GM21619 (cell line): Measurements from ENCODE around the gene CDHR2.
A peak's percentile ranks its signal among the peaks of the same experiment; 100 is the strongest.
"Not testable (repeated sequence)": the region's sequence is repeated elsewhere in the genome, so short reads cannot be mapped to it uniquely, and the experiment has no call there.

Experiments
- ATAC-seq: cut with Tn5 transposase; IDR thresholded peaks from one replicate; pipeline ENCODE4 v1.9.1; 2021; ENCODE audit not compliant: unreplicated experiment

Gene CDHR2

GRCh38 chr5:176568657-176569056 lies 19.5 kb downstream of the CDHR2 start:
- no peak for ATAC-seq

GRCh38 chr5:176570044-176570443 lies 20.9 kb downstream of the CDHR2 start:
- ATAC-seq, result no peak

GRCh38 chr5:176573564-176574296 lies 24.6 kb downstream of the CDHR2 start:
- peak; percentile 70 for ATAC-seq

- peak; percentile 14 for ATAC-seq
Measured at GRCh38 chr5:176574297-176574591, 25.1 kb downstream of the CDHR2 start.

GRCh38 chr5:176575066-176575465 lies 25.9 kb downstream of the CDHR2 start:
- no peak for ATAC-seq

DNA sequence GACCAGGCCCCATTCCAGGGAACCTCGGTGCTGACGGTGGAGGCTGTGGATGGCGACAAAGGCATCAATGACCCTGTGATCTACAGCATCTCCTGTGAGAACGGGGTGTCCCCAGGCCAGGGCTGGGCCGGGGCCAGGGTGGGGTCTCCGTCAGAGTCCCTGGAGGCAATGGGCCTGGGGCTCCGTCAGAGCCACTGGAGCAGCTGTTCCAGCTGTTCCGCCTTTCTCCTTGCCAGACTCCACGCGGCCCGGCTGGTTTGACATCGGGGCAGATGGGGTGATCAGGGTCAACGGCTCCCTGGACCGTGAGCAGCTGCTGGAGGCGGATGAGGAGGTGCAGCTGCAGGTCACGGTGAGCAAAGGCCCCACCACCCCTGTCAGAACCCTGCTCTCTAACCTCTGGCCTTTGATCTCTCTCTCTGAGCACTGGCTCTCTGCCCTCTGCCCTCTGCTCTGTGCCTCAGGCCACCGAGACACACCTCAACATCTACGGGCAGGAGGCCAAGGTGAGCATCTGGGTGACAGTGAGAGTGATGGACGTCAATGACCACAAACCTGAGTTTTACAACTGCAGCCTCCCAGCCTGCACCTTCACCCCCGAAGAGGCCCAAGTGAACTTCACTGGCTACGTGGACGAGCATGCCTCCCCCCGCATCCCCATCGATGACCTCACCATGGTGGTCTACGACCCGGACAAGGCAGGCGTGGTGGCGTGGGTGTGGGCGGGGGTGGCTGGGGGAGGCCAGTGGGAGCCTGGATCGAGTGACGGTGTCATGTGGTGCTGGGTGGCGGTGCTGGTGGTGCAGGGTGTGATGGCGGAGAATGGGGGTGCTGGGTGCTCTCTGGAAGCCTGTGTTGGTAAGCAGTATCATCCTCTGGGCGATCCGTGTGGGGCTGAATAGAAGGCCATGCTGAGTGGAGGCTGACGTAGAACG lies 26.6 kb downstream of the CDHR2 start:
- no peak for ATAC-seq

DNA sequence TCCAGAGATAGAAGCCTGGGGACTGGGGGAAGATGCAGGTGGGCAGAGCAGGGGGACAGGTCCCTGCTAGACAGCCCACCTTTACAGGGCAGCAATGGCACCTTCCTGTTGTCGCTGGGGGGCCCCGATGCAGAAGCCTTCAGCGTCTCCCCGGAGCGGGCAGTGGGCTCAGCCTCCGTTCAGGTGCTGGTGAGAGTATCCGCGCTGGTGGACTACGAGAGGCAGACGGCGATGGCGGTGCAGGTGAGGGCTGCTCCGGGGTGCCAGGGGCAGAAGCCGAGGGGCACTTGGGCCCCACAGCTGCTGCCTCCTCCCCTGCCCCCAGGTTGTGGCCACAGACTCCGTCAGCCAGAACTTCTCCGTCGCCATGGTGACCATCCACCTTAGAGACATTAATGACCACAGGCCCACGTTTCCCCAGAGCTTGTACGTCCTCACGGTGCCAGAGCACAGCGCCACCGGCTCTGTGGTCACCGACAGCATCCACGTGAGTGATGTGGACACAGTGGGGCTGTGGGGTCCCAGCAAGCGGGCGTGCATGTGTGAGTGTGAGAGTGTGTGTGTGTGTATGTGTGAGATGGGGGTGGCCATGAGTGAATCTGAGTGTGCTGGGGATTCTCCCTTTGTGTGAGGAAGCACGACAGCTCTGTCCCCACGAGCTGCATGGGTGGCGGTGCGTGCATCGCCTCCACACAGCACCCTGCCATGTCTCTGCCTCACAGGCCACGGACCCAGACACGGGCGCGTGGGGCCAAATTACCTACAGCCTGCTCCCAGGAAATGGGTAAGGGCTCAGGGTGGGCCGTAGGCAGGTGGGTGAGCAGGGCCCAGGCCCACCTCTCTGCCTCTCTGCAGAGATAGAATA lies 28.4 kb downstream of the CDHR2 start:
- ATAC-seq, result no peak

DNA sequence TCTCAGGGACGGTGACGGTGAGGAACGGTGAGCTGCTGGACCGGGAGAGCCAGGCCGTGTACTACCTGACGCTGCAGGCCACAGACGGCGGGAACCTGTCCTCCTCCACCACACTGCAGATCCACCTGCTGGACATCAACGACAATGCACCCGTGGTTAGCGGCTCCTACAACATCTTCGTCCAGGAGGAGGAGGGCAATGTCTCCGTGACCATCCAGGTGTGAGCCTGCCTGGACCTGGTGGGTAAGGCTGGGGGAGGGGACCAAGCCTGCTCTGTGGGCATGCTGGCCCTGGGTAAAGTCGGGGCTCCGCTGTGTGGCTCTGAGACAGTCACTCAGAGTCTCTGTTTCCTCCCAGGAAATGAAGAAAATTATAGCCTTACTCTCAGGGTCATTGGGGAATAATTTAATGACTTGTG lies 29.3 kb downstream of the CDHR2 start:
- no peak for ATAC-seq

DNA sequence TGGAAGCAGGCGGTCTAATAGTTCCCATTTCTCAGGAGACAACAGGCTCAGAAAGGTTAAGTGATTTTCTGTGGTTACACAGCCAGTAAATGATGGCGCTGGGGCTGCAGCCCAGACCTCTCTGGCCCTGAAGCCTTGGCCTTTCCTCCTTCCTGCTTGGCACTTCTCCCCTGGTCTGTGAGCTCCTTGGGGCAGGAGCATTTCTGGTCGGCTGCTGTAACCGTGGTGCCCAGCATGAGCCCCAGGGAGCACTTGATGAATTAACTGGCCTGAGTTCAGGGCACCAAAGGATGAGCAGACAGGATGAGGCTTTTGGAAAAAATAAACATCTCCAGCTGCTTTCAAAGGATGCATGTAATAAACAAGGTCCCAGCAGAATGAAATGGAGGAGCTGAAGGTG lies 30.2 kb downstream of the CDHR2 start:
- ATAC-seq, result no peak

- ATAC-seq, result no peak
Measured at GRCh38 chr5:176581361-176581760, 32.2 kb downstream of the CDHR2 start.

- no peak for ATAC-seq
Measured at GRCh38 chr5:176583076-176583475, 33.9 kb downstream of the CDHR2 start.

DNA sequence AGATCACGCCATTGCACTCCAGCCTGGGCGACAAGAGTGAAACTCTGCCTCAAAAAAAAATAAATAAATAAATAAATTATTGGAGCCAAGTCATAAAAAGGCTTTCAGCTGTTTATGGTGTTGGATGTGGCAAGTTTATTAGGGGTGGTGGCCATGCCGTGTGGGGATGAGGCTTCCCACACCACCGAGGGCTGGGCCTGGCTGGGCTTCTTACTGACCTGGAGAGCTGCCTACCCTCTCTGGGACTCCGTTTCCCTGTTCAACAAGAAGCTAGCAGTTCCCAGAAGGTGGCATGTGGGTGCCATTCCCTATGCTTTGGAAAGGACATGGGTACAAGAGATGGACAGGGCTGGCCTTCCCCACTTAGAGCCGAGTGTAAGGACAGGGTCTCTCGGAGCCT lies 38.3 kb downstream of the CDHR2 start:
- ATAC-seq, result no peak

DNA sequence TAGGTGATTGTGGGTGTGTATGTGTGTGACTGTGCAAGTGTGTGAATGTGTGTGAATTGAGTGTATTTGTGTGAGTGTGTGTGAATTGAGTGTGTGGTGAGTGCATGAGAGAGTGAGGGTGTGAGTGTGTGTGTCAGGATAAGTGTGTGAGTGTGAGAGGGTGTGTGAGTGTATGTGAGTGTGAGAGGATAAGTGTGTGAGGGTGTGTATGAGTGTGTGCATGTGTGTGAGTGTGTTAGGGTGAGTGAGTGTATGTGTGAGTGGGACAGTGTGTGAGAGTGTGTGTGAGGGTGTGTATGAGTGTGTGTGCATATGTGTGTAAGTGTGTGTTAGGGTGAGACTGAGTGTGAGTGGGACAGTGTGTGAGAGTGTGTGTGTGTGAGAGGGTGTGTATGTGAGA lies 39.2 kb downstream of the CDHR2 start:
- ATAC-seq, result no peak

DNA sequence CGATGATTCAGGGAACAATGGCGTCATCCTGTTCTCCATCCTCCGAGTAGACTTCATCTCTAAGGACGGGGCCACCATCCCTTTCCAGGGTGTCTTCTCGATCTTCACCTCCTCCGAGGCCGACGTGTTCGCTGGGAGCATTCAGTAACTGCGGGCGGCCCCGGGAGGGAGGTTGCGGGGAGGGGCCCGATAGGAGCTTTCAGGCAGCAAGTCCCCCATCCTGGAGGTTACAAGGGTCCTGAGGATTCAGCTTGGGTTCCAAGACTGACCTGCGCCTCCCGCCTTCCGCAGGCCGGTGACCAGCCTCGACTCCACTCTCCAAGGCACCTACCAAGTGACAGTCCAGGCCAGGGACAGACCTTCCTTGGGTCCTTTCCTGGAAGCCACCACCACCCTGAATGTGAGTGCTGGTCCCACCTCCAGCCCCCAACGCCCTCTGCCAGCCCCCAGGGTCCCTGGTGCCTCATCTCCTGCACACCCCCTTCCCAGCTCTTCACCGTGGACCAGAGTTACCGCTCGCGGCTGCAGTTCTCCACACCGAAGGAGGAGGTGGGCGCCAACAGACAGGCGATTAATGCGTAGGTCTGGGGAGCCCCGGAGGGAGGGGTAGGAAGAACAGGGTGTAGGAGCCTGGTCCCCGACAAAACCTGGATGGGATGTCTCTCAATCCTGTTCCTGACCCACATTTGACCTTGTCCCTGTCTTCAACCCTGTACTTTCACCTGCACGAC lies 40.1 kb downstream of the CDHR2 start:
- no peak for ATAC-seq

DNA sequence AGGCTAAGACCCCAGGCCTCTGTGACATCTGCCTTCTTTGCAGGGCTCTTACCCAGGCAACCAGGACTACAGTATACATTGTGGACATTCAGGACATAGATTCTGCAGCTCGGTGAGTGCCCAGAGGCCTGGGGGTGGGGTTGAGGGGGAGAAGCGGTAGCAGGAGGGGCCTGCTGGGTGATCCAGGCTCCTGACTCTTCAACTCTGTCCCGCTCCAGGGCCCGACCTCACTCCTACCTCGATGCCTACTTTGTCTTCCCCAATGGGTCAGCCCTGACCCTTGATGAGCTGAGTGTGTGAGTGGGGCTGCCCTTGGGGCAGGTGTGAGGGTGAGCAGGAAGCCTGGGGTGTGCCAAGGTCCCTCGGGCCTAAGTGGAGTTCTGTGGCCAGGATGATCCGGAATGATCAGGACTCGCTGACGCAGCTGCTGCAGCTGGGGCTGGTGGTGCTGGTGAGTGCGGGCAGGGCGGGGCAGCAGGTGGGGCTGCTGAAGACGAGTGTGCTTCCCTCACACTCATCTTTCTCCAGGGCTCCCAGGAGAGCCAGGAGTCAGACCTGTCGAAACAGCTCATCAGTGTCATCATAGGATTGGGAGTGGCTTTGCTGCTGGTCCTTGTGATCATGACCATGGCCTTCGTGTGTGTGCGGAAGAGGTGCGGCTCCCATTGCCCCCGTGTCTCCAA lies 41.0 kb downstream of the CDHR2 start:
- no peak for ATAC-seq

- ATAC-seq, result not testable (repeated sequence)
Measured at GRCh38 chr5:176591667-176592066, 42.5 kb downstream of the CDHR2 start.

GRCh38 chr5:176592573-176592972 lies 43.4 kb downstream of the CDHR2 start:
- no peak for ATAC-seq

GRCh38 chr5:176593273-176593869 lies 44.2 kb downstream of the CDHR2 start:
- no peak for ATAC-seq

DNA sequence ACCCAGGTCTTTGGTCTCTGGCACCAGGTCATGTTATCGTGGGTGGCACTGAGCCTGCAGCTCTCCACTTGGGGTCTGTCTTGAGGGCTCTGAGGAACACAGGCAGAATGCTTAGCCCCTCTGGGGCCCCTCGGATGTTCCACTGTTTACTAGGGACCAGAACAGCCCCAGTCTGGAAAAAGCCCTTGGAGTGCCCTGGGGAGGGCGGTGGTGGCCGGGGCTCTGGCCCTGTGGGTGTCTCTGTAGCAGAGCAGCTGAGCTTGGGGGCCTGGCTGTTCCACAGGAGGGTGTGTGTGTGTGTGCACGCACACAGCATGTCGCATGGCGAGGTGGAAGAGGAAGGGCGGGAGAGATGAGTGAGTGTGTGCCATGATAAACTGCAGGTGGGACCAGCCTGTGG lies 45.4 kb downstream of the CDHR2 start:
- no peak for ATAC-seq
